Loucy (cell line): Measurements from ENCODE around the gene MYCT1.

Source experiments
- H2AFZ ChIP-seq: fragments of 200-600 bp; sonication (generic); 2 replicates; pipeline ENCODE4 v1.6.0; 2016; ENCODE audit warnings: antibody characterized with exemption, mild to moderate bottlenecking, low read length, moderate library complexity
- H3F3A ChIP-seq: fragments of 200-600 bp; 2 replicates; pipeline ENCODE4 v1.6.0; 2016; ENCODE audit warnings: antibody characterized with exemption, low read depth, mild to moderate bottlenecking
- H3K27me3 ChIP-seq: fragments of 200-600 bp; sonication (generic); 2 replicates; pipeline ENCODE4 v1.6.1; 2014; ENCODE audit warnings: low read length, mild to moderate bottlenecking; ENCODE audit not compliant: insufficient read depth, poor library complexity, severe bottlenecking
- H3K36me3 ChIP-seq: fragments of 200-600 bp; sonication (generic); 2 replicates; pipeline ENCODE4 v1.6.1; 2016; ENCODE audit warnings: low read length; ENCODE audit not compliant: insufficient read depth
- H3K4me1 ChIP-seq: fragments of 200-600 bp; sonication (generic); 2 replicates; pipeline ENCODE4 v1.5.1; 2014; ENCODE audit warnings: low read length, mild to moderate bottlenecking; ENCODE audit not compliant: insufficient read depth, poor library complexity, severe bottlenecking
- H3K4me2 ChIP-seq: fragments of 200-600 bp; sonication (generic); 2 replicates; pipeline ENCODE4 v1.6.0; 2014; ENCODE audit warnings: antibody characterized with exemption, low read length, low read depth, mild to moderate bottlenecking; ENCODE audit not compliant: poor library complexity, severe bottlenecking
- H3K4me3 ChIP-seq: fragments of 200-600 bp; sonication (generic); 2 replicates; pipeline ENCODE4 v1.5.1; 2014; ENCODE audit warnings: low read length, mild to moderate bottlenecking, mixed read lengths; ENCODE audit not compliant: poor library complexity, severe bottlenecking
- H3K79me2 ChIP-seq: fragments of 200-600 bp; sonication (generic); 2 replicates; pipeline ENCODE4 v1.6.1; 2014; ENCODE audit warnings: low read length; ENCODE audit not compliant: insufficient read depth
- H3K9ac ChIP-seq: fragments of 200-600 bp; sonication (generic); 2 replicates; pipeline ENCODE4 v1.6.0; 2014; ENCODE audit warnings: mild to moderate bottlenecking, low read depth, low read length, moderate library complexity; ENCODE audit not compliant: poor library complexity, severe bottlenecking
- H3K9me2 ChIP-seq: fragments of 200-600 bp; sonication (generic); replicated peaks from 2 replicates; pipeline ENCODE4 v1.6.1; 2016; ENCODE audit warnings: low read depth, low read length, mixed read lengths
- H3K9me3 ChIP-seq: fragments of 200-600 bp; sonication (generic); 2 replicates; pipeline ENCODE4 v1.6.1; 2014; ENCODE audit warnings: mild to moderate bottlenecking, antibody characterized with exemption, low read length, low read depth; ENCODE audit not compliant: insufficient read depth
- H4K20me1 ChIP-seq: fragments of 200-600 bp; sonication (generic); 2 replicates; pipeline ENCODE4 v1.6.0; 2014; ENCODE audit warnings: antibody characterized with exemption, low read length, mild to moderate bottlenecking; ENCODE audit not compliant: insufficient read depth, poor library complexity, severe bottlenecking
- EZH2phosphoT487 ChIP-seq: fragments of 200-600 bp; IDR thresholded peaks from 2 replicates; pipeline ENCODE4 v1.6.1; 2018; ENCODE audit warnings: antibody characterized with exemption, mild to moderate bottlenecking, moderate library complexity, borderline replicate concordance
- TF ChIP-seq, protein P1 (sequence below): fragments of 200-600 bp; sonication (generic); conservative IDR thresholded peaks from 2 replicates; pipeline ENCODE4 v1.5.1; 2014; ENCODE audit warnings: mild to moderate bottlenecking, antibody characterized with exemption, low read length

The MYCT1 gene

DNA sequence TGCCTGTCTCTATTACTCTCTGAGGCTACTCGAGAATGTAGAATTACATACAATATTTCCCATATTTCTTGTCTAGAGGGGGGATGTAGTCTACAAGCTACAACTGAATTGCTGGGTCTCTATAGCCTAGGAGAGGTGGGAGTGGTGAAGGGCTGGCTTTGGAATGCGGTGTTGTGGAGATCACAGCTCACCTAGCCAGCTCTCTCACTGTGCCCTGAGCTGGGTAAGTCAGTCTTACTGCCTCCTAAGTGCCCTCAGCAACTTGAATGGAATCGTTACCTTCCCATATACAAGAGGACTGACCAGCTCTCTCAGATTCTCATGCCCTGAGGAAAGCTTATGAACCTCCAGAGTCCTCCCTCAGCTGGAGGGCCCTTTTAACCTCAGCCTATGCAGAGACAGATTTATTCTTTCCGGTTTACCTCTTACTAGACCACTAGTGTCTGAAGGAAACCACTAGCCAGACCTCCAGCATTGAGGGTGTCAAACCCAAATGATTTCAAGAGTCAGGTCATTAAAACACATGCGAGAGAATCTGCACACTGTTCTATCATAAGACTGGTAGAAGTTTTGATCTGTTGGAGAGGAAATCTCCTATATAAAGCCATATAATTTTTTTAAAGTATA is 73.5 kb downstream of the MYCT1 start:
- H3K9me3 ChIP-seq = no peaks in the 10 kb centered on the region
- H3K4me3 ChIP-seq = no peak overlapping the region
- H3K27me3 ChIP-seq = no peaks in the 10 kb centered on the region
- TF ChIP-seq EZH2phosphoT487 = no peak
- TF ChIP-seq, protein P1, sequence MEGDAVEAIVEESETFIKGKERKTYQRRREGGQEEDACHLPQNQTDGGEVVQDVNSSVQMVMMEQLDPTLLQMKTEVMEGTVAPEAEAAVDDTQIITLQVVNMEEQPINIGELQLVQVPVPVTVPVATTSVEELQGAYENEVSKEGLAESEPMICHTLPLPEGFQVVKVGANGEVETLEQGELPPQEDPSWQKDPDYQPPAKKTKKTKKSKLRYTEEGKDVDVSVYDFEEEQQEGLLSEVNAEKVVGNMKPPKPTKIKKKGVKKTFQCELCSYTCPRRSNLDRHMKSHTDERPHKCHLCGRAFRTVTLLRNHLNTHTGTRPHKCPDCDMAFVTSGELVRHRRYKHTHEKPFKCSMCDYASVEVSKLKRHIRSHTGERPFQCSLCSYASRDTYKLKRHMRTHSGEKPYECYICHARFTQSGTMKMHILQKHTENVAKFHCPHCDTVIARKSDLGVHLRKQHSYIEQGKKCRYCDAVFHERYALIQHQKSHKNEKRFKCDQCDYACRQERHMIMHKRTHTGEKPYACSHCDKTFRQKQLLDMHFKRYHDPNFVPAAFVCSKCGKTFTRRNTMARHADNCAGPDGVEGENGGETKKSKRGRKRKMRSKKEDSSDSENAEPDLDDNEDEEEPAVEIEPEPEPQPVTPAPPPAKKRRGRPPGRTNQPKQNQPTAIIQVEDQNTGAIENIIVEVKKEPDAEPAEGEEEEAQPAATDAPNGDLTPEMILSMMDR = no peak
- H3F3A ChIP-seq = no peaks in the 10 kb centered on the region
- H3K36me3 ChIP-seq = no peaks in the 10 kb centered on the region
- H3K79me2 ChIP-seq = no peaks in the 10 kb centered on the region
- H3K4me2 ChIP-seq = no peak overlapping the region
- H4K20me1 ChIP-seq = no peaks in the 10 kb centered on the region
- H3K4me1 ChIP-seq = no peaks in the 10 kb centered on the region
- no peaks in the 10 kb centered on the region for H3K9me2 ChIP-seq
- H3K9ac ChIP-seq = no peak overlapping the region
- H2AFZ ChIP-seq = no peak overlapping the region
